HG03558 (cell line): ENCODE results near the gene HADHB.
"Not testable (repeated sequence)": the region's sequence is repeated elsewhere in the genome, so short reads cannot be mapped to it uniquely, and the experiment has no call there.

Source experiments
- ATAC-seq: cut with Tn5 transposase; IDR thresholded peaks from one replicate; pipeline ENCODE4 v1.9.1; 2021; ENCODE audit warnings: moderate number of reproducible peaks; ENCODE audit not compliant: unreplicated experiment; ENCODE audit errors: extremely low read depth

Gene HADHB

GRCh38 chr2:26325851-26326250 is 81.1 kb downstream of the HADHB start:
- no peak for ATAC-seq

- no peak for ATAC-seq
These were observed 81.8 kb downstream of the HADHB start for GRCh38 chr2:26326514-26326913.

- no peak for ATAC-seq
These were observed 82.8 kb downstream of the HADHB start for GRCh38 chr2:26327291-26328272.

- not testable (repeated sequence) for ATAC-seq
These were observed 84.3 kb downstream of the HADHB start for GRCh38 chr2:26329083-26329482.

GRCh38 chr2:26330114-26330549 is 85.4 kb downstream of the HADHB start:
- ATAC-seq, result no peak

- ATAC-seq, result no peak
These were observed 85.9 kb downstream of the HADHB start for GRCh38 chr2:26330604-26331003.

- ATAC-seq, result not testable (repeated sequence)
These were observed 86.6 kb downstream of the HADHB start for GRCh38 chr2:26331321-26331720.

- ATAC-seq, result no peak
These were observed 88.6 kb downstream of the HADHB start for GRCh38 chr2:26333293-26333692.

- no peak for ATAC-seq
These were observed 90.5 kb downstream of the HADHB start for GRCh38 chr2:26335231-26335630.

GRCh38 chr2:26336719-26337118 is 92.0 kb downstream of the HADHB start:
- ATAC-seq, result no peak

- no peak for ATAC-seq
These were observed 92.6 kb downstream of the HADHB start for GRCh38 chr2:26337298-26337697.
